Pancreas (tissue), 10 donors: Measurements from ENCODE around the gene ADCY4. TPM values are rescaled to one million over a fixed set of nuclear protein-coding genes. Genes with fewer than 3 reads are reported as not detected.

Source experiments
- ATAC-seq, 4 donors: fragments of 200-7000 bp; cut with Tn5 transposase; one replicate each; pipeline versions ENCODE4 v1.8.0 to v1.9.1; 2020; ENCODE audit warnings: mild to moderate bottlenecking in 4 of 4, moderate library complexity in 4 of 4
- DNase-seq, 6 donors: peaks; one replicate each; pipeline ENCODE4 v3.0.0-alpha.2; 2020
- FAIRE-seq: peaks from 2 replicates; lab custom pipeline; 2012; peaks lifted over from hg19 to GRCh38; lab: Jason Lieb, UNC
- H3K27ac ChIP-seq, 4 donors: fragments of 200-600 bp; sonication (generic); 1 replicate in 3 of 4; 2 replicates in 1 of 4; pipeline versions ENCODE4 v1.5.0 to v1.8.0; 2020
- H3K27me3 ChIP-seq, 4 donors: fragments of 200-600 bp; one replicate each; pipeline ENCODE4 v1.8.0; 2021
- H3K36me3 ChIP-seq, 3 donors: fragments of 200-600 bp; sonication (generic) in 1 of 3; one replicate each; pipeline versions ENCODE4 v1.5.0 to v1.8.0; 2020 to 2021
- H3K4me1 ChIP-seq, 3 donors: fragments of 200-600 bp; one replicate each; pipeline ENCODE4 v1.8.0; 2021
- H3K4me3 ChIP-seq, 4 donors: fragments of 200-600 bp; sonication (generic) in 2 of 4; one replicate each; pipeline versions ENCODE4 v1.5.0 to v1.8.0; 2020 to 2021
- H3K9me3 ChIP-seq, 4 donors: fragments of 200-600 bp; one replicate each; pipeline ENCODE4 v1.8.0; 2021
- WGBS, 2 donors: extraction: QIAGEN DNeasy Blood & Tissue Kit; methylation state at CpG; one replicate each; pipeline ENCODE4 v1.1.7; 2013; 5-methylcytosine and 5-hydroxymethylcytosine counted together
- intact Hi-C, 3 donors: fragments of 100-400 bp; cut with DNase I; formaldehyde crosslinking; loops; one replicate each; pipeline versions ENCODE4 v1.11.1 to v1.14.2; 2022
- polyA plus RNA-seq, 2 donors: library from polyadenylated mRNA; stranded (reverse); fragments of 200-250 nt; gene quantifications; one replicate each; pipeline ENCODE4 v1.2.3, GENCODE V29; 2013
- total RNA-seq, 6 donors: library from RNA; stranded (reverse); fragmentation: NEBNext Ultra II Directional in 4 of 6; extraction: Animal tissue kit (Norgen Biotek cat#: 25700) in 4 of 6; gene quantifications; one replicate each; pipeline versions ENCODE4 v1.2.1 to v1.2.4, GENCODE V29; 2021 to 2023
- TF ChIP-seq, protein P1 (sequence below), 4 donors: fragments of 200-600 bp; sonication (generic) in 3 of 4; IDR thresholded peaks; one replicate each; pipeline versions ENCODE4 v1.5.0 to v1.8.0; 2021; ENCODE audit warnings: antibody characterized with exemption in 4 of 4
- donor health status: healthy with polysubstance abuse.
- donor health status: DM: no; HTN: no; CAD: no; lungs with moderate emphysema.
- donor health status: DM: no; HTN: no; CAD: no.
- donor health status: control.
- donor health status: control.
- donor health status: Bipolar disorder and iron deficiency.
- donor health status: DM: yes; HTN: yes; CAD: no.
- donor health status: DM: no; HTN: no; CAD: no.
- donor health status: DM: no; HTN: no; CAD: no.
- donor health status: DM: yes; HTN: yes; CAD: no.

The ADCY4 gene
- total and polyA plus RNA-seq, 8 donors, result 3.2 to 59.3 (median 5.3) TPM

- TF ChIP-seq, protein P1, sequence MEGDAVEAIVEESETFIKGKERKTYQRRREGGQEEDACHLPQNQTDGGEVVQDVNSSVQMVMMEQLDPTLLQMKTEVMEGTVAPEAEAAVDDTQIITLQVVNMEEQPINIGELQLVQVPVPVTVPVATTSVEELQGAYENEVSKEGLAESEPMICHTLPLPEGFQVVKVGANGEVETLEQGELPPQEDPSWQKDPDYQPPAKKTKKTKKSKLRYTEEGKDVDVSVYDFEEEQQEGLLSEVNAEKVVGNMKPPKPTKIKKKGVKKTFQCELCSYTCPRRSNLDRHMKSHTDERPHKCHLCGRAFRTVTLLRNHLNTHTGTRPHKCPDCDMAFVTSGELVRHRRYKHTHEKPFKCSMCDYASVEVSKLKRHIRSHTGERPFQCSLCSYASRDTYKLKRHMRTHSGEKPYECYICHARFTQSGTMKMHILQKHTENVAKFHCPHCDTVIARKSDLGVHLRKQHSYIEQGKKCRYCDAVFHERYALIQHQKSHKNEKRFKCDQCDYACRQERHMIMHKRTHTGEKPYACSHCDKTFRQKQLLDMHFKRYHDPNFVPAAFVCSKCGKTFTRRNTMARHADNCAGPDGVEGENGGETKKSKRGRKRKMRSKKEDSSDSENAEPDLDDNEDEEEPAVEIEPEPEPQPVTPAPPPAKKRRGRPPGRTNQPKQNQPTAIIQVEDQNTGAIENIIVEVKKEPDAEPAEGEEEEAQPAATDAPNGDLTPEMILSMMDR (IDR thresholded peaks at IDR 0.05), result no peak
- intact Hi-C loops, result no loop called here
- Histone ChIP-seq H3K4me3 (no peak overlapping the region), H3K4me1 (peaks cover under 1 to 5% (median 2%) of the 10 kb centered on the region in 3 donors), H3K9me3 (no peaks in the 10 kb centered on the region), H3K27me3 (no peaks in the 10 kb centered on the region), H3K36me3 (no peaks in the 10 kb centered on the region), H3K27ac (no peak overlapping the region)
- FAIRE-seq (no peak), ATAC-seq (no peak), DNase-seq (no peak)
- WGBS, 2 donors, result 86 to 88% methylated on average over 2 of the region's 2 CpGs
Measured at GRCh38 chr14:24327303-24327702, 7.6 kb downstream of the ADCY4 start.

- FAIRE-seq, result no peak
- Histone ChIP-seq H3K27ac (no peak overlapping the region), H3K4me1 (no peaks in the 10 kb centered on the region), H3K4me3 (no peak overlapping the region), H3K36me3 (no peaks in the 10 kb centered on the region), H3K9me3 (no peaks in the 10 kb centered on the region), H3K27me3 (no peaks in the 10 kb centered on the region)
- no peak for ATAC-seq
- WGBS, 2 donors, result 66 to 78% methylated on average over 9 of the region's 9 CpGs
- no peak for DNase-seq
- intact Hi-C loops, result no loop called here
- TF ChIP-seq, protein P1 (IDR thresholded peaks at IDR 0.05), result no peak
Measured at GRCh38 chr14:24325963-24326362, 8.9 kb downstream of the ADCY4 start.

- Histone ChIP-seq H3K27me3 (no peaks in the 10 kb centered on the region), H3K4me3 (no peak overlapping the region), H3K27ac (no peak overlapping the region), H3K36me3 (no peaks in the 10 kb centered on the region), H3K4me1 (no peaks in the 10 kb centered on the region), H3K9me3 (no peaks in the 10 kb centered on the region)
- no peak for FAIRE-seq
- intact Hi-C loops, result no loop called here
- WGBS, 2 donors, result 72 to 83% methylated on average over 5 of the region's 5 CpGs
- TF ChIP-seq, protein P1 (IDR thresholded peaks at IDR 0.05), result no peak
- no peak for DNase-seq
- ATAC-seq, result no peak
Measured at GRCh38 chr14:24325041-24325530, 9.8 kb downstream of the ADCY4 start.

DNA sequence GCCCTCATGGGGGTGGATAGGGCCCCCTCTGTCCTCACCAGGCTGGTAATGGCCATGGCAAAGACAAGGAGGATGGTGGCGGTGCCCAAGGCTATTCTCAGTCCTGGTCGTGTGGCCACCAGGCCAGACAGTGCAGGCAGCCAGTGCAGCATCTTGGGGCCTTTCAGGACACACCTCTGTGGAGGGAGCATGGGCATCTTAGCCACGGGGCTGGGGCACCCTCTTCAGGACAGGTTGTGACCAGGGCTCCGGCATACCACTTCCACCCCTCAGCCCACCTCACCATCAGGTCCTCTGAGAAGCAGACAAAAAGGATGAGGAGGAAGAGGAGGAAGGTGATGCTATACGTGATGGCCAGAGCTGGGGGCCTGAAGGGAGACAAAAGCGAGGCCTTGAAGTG, 10.8 kb downstream of the ADCY4 start:
- DNase-seq (no peak), ATAC-seq (no peak), FAIRE-seq (no peak)
- Histone ChIP-seq H3K4me1 (no peaks in the 10 kb centered on the region), H3K9me3 (no peaks in the 10 kb centered on the region), H3K27me3 (no peaks in the 10 kb centered on the region), H3K4me3 (no peak overlapping the region), H3K36me3 (no peaks in the 10 kb centered on the region), H3K27ac (no peak overlapping the region)
- 59 to 78% methylated on average over 6 of the region's 6 CpGs for WGBS, 2 donors
- intact Hi-C loops, result no loop called here
- TF ChIP-seq, protein P1 (IDR thresholded peaks at IDR 0.05), result no peak

GRCh38 chr14:24323341-24323740, 11.5 kb downstream of the ADCY4 start:
- no peak for ATAC-seq
- WGBS, 2 donors, result 51 to 57% methylated on average over 3 of the region's 3 CpGs
- Histone ChIP-seq H3K4me1 (no peaks in the 10 kb centered on the region), H3K27ac (no peak overlapping the region), H3K4me3 (no peak overlapping the region), H3K27me3 (no peaks in the 10 kb centered on the region), H3K36me3 (no peaks in the 10 kb centered on the region), H3K9me3 (no peaks in the 10 kb centered on the region)
- DNase-seq, result no peak
- intact Hi-C loops, result no loop called here
- TF ChIP-seq, protein P1 (IDR thresholded peaks at IDR 0.05), result no peak
- FAIRE-seq, result no peak
